ENCODE data around the gene FOXA2.

FOXA2 gene

GRCh38 chr20:22546344-22546743, 38.0 kb downstream of the FOXA2 start:
- H3K27ac ChIP-seq, result no peak overlapping the region
- TF ChIP-seq CTCF (conservative IDR thresholded peaks at IDR 0.05) (no peak), ZFX (IDR thresholded peaks at IDR 0.05) (no peak)

DNA sequence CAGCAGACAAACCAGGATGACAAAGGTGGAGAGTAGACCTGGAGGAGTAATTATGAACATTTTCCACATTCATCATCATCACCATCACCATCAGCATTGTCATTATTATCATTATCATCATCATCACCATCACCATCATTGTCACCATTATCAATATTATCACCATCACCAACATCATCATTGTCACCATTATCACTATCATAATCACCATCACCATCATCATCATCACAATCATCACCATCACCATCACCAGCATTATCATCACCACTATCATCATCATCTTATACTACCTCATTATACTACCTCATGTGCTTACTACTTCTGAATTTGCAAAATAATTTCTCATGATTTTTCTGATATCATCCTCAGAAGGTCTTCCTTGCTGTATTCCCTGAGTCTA, 39.3 kb downstream of the FOXA2 start:
- TF ChIP-seq CTCF (conservative IDR thresholded peaks at IDR 0.05), result no peak
- no peak for TF ChIP-seq ZFX (IDR thresholded peaks at IDR 0.05)

GRCh38 chr20:22544462-22544861, 39.9 kb downstream of the FOXA2 start:
- no peak overlapping the region for H3K27ac ChIP-seq
- no peak for TF ChIP-seq ZFX (IDR thresholded peaks at IDR 0.05)
- no peak for TF ChIP-seq CTCF (conservative IDR thresholded peaks at IDR 0.05)

More for the DNA sequence above, 39.3 kb downstream of the FOXA2 start:
- no peak overlapping the region for H3K27ac ChIP-seq

DNA sequence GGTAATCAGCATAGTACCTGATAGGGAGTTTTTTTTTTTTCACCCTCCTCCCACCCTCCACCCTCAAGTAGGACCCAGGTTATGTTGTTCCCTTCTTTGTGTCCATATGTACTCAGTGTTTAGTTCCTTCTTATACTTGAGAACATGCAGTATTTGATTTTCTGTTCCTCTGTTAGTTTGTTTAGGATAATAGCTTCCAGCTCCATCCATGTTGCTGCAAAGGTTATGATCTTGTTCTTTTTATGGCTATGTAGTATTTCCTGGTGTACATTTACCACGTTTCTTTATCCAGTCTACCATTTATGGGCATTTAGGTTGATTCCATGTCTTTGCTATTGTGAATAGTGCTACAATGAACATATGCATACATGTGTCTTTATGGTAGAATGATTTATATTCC, 41.9 kb downstream of the FOXA2 start:
- TF ChIP-seq CTCF (conservative IDR thresholded peaks at IDR 0.05), result no peak
- TF ChIP-seq ZFX (IDR thresholded peaks at IDR 0.05), result no peak

GRCh38 chr20:22540832-22541231, 43.5 kb downstream of the FOXA2 start:
- TF ChIP-seq CTCF (conservative IDR thresholded peaks at IDR 0.05), result no peak
- no peak for TF ChIP-seq ZFX (IDR thresholded peaks at IDR 0.05)

More for the DNA sequence above, 41.9 kb downstream of the FOXA2 start:
- H3K27ac ChIP-seq, result no peak overlapping the region

GRCh38 chr20:22536956-22537756, 47.2 kb downstream of the FOXA2 start:
- no peak overlapping the region for H3K27ac ChIP-seq
- no peak for TF ChIP-seq ZFX (IDR thresholded peaks at IDR 0.05)

More at GRCh38 chr20:22540832-22541231, 43.5 kb downstream of the FOXA2 start:
- no peak overlapping the region for H3K27ac ChIP-seq

DNA sequence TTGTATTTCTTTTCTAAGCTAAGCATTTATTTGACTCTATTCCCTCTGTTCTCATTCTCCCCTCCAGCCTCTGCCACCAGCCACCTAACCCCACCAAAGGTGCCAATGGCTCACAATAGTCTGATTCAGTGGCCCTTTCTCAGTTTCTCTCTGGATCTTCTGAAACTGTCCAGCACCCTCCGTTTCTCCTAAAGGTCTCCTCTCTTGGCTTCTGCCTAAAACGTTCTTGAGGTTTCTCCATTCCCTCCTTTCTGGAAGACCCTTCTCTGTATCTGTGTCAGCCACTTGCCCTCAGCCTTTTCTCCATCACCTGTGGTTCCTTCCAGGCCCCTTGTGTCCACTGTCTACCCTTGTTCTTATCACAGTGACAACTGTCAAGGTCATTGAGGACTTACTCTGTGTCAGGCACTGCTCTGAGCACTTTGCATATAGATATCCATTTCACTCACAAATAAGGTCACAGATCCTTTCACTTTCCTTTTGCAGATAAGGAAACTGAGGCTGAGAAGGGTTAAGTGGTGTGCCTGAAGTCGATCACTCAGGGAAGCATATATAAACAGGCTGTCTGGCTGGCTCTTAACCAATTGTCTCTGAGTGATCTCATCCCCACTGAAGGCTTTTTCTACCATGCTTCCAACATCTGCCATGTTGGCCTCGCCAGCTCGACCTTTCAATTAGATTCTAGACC, 48.1 kb downstream of the FOXA2 start:
- TF ChIP-seq CTCF (conservative IDR thresholded peaks at IDR 0.05) (no peak), ZFX (IDR thresholded peaks at IDR 0.05) (no peak)
- no peak overlapping the region for H3K27ac ChIP-seq

Data from C4-2B (cell line).